ENCODE results near the gene IL13RA1. TPM values are rescaled to one million over a fixed set of nuclear protein-coding genes. Genes with fewer than 3 reads are reported as not detected.

IL13RA1 gene
- 31.9 and 67.0 TPM in 2 replicates for total RNA-seq

DNA sequence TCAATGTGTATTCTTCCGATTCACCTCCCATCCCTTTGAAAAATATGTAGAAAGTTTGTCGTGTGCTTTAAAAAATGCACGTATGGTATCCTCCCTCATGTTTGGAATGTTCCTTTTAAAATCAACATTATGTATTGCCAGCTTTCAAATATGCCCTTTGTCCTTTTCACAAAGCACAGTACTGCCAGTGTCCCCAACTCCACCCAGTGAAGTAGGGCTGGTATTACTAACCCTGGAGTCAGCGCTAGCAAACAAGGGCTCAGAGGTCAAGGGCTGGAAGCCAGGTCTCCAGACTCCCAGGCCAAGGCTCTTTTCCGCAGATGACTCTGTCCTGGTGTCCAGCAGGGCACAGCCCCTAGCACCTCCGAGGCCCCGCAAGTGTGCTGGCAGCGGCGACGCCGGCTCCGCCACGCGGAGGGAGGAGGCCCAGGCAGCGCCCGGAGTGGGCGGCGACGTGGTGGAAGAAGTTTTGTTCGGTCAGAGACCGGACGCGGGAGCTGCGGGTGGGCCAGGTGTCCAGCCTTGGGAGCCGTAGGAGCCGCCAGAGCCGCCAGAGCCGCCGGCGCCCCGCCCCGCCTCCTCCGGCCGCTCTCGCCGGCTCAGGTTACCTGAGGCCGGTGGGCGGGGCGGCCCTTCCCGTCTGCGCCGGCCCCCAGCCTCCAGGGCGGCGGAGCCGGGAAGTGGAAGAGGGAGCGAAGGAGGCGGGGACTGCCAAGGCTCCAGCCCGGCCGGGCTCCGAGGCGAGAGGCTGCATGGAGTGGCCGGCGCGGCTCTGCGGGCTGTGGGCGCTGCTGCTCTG, at the start of gene IL13RA1:
IL13RA1 (plus strand) TSS at position 720 of the 799 bp plus-strand sequence; CDS start at position 753, 33 bp downstream.

DNA sequence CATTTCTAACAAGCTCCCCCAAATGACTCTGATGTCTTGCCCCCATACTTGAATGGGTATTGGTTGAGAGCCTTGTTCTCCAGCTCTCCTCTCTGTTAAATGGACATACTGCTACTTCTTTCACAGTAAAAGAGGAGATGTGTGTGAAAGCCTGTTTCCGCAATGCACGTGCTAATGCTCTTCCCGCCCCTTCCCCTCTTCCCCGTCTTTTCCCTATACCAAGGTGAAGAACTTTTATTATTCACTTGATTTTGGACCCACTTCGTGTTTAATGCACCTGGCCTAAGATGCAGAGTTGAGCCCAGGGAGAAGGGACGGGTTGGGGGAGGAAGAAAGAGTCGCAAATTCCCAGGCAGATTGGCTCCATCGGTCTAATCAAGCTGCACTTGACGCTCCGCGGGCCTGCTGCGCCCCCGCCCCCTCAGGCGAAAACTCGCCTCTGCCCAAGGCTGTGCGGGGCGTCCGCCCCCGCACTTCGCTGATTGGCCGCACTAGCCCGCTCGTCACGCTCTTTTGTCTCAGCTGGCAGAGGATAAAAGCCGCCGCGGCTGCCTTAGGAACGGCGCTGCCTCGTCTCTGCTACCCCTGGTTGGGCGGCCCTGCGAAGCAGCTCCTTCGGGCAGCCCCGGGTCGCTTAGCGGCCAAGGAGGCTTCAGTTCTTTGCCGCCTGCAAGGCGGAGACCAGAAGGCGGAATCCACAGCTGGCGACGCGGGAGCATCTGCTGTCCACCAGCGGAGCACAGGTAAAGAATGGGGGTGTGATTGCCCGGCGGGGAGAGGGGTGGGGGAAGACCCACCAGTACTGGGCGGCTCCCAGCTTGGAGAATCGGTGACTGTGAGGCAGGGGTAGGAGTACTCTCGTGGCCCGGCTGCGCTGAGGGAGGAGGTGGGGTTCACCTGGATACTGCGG, 96.1 kb downstream of the IL13RA1 start, which contains the start of gene ZCCHC12:
ZCCHC12 (plus strand) TSS at position 562 of the 910 bp plus-strand sequence. CDS start 1,421 bp downstream, outside the sequence.

Other genes starting within 250 kb of the IL13RA1 start
- gene DOCK11, start 231.8 kb upstream of the IL13RA1 start, total RNA-seq = 8.1 and 11.6 TPM in 2 replicates
- not detected in 2 replicates for gene ZCCHC12, start 96.2 kb downstream of the IL13RA1 start, total RNA-seq
- 1.2 TPM in 1 of 2 replicates, not detected in the other for gene LONRF3, start 247.0 kb downstream of the IL13RA1 start, total RNA-seq

Data from epithelial cell of alveolus of lung (primary cell).